H1 (cell line): ENCODE measurements around the gene MAPRE2. TPM values are rescaled to one million over a fixed set of nuclear protein-coding genes. Genes with fewer than 3 reads are reported as not detected.

Source experiments
- KDM5A ChIP-seq: fragments of 200-600 bp; IDR thresholded peaks from 2 replicates; pipeline ENCODE4 v1.7.1; 2012; ENCODE audit warnings: mild to moderate bottlenecking, low read length, inconsistent platforms, mixed read lengths
- ZNF274 ChIP-seq: IDR thresholded peaks from 2 replicates; pipeline ENCODE4 v1.7.0; 2012; ENCODE audit warnings: low read length, borderline replicate concordance; ENCODE audit errors: extremely low read depth
- polyA plus RNA-seq, 7 experiments: library from polyadenylated mRNA; depleted of rRNA in 3 of 7; stranded (reverse) in 5 of 7; unstranded in 2 of 7; fragments of >200 nt in 5 of 7; fragments of 200-250 nt in 2 of 7; gene quantifications; 1 replicate in 5 of 7; 2 replicates in 1 of 7; 4 replicates in 1 of 7; pipeline versions ENCODE4 v1.2.1 to v1.2.3, GENCODE V29; 2011 to 2013; ENCODE audit warnings: missing spikeins in 2 of 7, mixed read lengths in 2 of 7
- total RNA-seq: library from RNA; stranded (reverse); fragmentation: NEBNext Ultra II Directional; extraction: Animal tissue kit (Norgen Biotek cat#: 25700); gene quantifications from 2 replicates; pipeline ENCODE4 v1.2.1, GENCODE V29; 2021

Gene MAPRE2
- total and polyA plus RNA-seq, 2 of the 8 experiments (the other 6 are each of a cell fraction or from before 2014, with no cell fraction given) = 32.6 to 33.1 TPM

DNA sequence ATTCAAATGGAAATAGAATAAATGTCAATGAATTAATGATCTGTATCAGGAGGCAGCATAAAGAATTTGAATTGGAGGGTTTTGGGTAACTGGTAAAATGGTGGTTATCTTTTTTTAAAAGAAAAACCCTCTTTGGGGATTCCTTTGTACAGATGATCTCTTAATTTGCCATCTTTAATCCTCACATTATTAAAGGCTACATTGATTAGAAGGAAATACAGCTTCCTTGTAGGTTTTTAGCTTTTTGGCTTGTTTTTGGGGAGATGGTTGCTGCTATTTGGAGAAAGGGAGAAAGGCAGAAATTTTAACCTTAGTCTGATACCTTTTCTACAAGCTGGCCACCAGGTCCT is 600 bp upstream of the MAPRE2 start (continued):
- TF ChIP-seq KDM5A = no peak
- no peak for TF ChIP-seq ZNF274
